T-helper 1 cell (primary cell): ENCODE data around the gene OR2Z1.

Source experiments
- DNase-seq, 5 donors: peaks; one replicate each; pipeline ENCODE4 v3.0.0-alpha.2; 2012 to 2020
- total RNA-seq, 4 donors: gene quantifications; one replicate each; lab custom pipeline; 2026; lab: John Stamatoyannopoulos, UW

Gene OR2Z1
- total RNA-seq: 0 reads per million in 4 donors

- no peak for DNase-seq
Observed at GRCh38 chr19:8721334-8721733, at the start of gene OR2Z1. TSS of gene OR2Z1 (plus strand) at chr19:8721634. CDS start at chr19:8731029, 9,395 bp downstream.

DNA sequence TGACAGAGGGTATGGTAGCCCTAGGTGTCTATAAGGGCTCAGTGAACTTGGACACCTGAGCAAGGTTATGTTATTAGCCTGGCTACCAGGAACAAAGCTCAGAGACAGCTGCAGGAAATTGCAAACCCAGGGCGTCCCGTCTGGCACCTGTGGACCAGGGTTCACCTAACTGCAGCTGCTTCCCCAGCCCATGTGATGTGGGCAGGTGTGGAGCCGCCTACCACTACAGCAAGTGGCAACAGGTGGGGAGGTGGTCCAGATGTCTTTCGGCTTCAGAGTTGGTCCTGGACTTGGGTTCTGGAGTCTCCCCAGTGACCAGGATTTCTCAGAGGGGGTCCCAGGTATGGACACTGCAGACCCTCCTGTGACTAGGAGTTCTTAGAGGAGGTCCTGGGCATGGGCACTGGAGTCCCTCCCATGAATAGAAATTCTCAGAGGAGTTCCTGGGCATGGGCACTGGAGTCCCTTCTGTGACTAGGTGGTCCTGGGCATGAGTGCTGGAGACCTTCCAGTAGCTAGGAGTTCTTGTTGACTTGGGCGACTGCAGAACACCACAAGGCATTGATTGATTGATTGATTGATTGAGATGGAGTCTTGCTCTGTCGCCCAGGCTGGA, 48.0 kb upstream of the OR2Z1 start:
- no peak for DNase-seq

DNA sequence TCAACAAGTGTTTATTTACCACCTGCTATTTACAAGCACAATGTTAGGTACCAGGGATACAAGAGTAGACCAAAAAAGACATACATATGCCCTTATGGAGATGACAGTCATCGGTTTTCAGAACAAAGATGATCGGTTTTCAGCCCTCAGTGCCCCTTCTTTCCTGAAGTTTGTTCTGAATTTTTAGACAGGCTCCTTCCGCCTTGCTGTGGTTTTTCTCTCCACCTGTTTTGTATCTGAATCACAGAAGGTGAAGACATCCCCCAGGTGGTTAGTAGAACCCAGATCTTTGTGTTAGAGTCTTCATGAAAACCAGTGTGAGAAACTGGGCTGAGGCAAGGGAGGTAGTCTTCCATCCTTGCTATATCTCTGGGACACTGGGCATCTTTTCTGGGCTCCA, 46.4 kb upstream of the OR2Z1 start:
- no peak for DNase-seq

DNA sequence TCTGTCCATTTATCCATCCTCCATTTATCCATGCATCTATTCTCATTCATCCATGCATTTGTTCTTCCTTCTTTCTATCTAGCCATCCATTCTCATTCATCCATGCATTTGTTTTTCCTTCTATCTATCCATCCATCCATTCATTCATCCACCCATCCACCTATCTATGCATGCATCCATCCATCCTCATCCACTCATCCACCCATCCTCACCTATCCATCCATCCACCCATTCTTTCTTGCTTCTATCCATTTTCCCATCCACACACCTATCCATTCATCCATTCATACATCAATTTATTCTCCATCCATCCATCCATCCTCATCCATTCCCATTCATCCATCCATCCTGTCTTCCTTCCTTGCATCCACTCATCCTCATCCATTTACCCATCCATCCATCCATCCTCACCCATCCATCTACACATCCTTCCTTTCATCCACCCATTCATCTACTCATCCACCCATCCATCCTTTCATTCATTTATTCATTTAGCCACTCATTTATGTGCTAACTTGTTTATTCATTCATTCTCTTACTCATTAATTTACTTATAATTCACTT, 43.1 kb upstream of the OR2Z1 start:
- no peak for DNase-seq

DNA sequence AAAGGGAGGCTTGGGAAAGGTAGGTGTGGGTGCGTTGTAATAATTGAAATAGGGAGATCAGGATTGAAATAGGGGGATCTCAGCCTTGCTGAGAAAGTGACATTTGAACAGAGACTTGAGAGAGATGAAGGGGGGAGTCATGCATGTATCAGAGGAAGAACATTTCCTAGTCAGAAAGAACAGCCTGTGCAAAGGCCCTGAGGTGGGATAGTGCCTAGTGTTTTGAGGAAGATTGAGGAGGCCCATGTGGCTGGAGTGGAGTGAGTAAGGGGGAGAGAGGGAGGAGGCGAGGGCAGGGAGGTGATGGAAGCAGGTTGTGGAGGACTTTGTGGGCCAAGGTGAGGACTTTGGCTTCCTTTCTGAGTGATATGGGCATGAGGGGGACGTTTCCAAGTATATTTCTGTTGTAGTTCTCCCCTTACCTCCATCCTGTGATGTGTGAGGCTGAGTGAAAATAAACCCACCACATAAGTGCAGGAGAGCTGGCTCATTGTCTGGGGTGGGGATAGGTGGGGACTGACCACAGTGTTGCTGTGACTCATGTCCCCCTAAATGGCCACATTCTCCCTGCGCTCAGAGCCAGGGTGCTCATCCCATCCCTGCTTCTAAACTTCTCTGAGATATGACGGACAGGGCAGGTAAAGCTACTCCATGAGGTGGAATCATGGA, 40.6 kb upstream of the OR2Z1 start:
- no peak for DNase-seq

DNA sequence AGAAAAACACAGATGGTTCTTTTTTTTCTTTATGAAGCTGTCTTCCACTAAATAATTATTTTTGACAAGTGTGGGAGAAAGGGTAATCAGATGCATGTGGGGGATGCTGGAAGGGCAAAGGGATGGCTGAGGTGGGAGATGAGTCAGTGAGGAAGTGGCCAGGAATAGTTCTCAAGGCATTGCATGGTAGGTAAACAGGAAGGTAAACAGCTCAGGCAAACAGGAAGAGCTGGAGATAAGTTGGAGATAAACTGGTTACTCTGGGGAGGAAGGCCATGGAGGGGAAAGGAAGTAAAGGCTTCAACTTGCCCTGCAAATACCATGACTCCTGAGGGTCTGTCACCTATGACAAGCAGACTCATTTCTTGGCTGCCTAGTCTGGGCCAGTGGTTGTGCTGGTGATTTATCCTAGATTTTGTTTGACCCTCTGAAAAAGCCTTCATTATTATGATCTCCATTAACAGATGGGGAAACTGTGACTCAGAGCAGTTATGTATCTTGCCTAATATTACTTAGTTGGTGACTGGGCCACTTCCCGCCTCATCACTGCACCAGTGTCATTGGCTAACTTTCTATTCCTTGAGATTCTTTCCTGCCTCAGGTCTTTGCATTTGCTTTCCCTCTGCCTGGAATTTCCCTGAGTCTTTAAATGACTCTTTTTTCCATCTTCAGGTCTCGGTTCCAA, 39.9 kb upstream of the OR2Z1 start:
- no peak for DNase-seq

- no peak for DNase-seq
Observed at GRCh38 chr19:8682472-8682871, 39.0 kb upstream of the OR2Z1 start.

DNA sequence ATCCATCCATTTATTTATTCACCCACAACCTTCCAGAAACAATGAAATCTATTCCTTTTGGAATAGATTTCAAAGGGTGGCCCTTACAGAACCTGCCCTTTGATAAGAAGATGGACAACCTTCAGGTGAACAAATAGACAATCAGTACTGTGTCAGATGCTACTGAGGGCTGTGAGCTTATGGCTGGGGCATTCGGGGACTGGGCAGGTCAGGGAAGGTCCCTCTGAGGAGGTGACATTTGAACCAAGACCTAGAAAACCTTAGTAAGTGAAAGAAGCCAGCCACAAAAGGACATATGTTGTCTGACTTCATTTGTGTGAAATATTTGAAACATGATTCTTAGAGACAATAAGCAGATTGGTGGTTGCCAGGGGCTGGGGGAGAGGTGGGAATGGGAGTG, 38.5 kb upstream of the OR2Z1 start:
- DNase-seq: no peak

GRCh38 chr19:8684001-8684902, 37.2 kb upstream of the OR2Z1 start:
- no peak for DNase-seq

DNA sequence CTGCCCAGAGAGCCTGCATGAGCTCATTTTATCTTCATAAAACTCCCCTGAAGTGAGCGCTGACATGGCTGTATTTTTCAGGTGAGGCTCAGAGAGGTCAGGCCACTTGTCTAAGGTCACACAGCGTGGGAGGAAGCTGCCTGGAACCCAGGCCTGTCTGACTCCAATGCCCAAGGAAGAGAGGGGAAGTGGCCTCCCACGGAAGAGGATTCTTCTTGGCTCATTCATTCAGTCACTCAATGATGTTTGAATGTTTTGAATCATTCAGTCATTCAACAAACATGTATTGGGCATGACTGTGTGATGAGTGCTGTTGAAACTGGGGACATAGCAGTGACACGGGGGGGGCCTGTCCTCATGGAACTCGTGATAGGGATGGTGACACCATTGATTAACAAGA, 34.9 kb upstream of the OR2Z1 start:
- DNase-seq: no peak

GRCh38 chr19:8688930-8689329, 32.5 kb upstream of the OR2Z1 start:
- no peak for DNase-seq

GRCh38 chr19:8690753-8691539, 30.5 kb upstream of the OR2Z1 start:
- DNase-seq: no peak

- DNase-seq: no peak
Observed at GRCh38 chr19:8695501-8695900, 25.9 kb upstream of the OR2Z1 start.

- DNase-seq: no peak
Observed at GRCh38 chr19:8695911-8696310, 25.5 kb upstream of the OR2Z1 start.

DNA sequence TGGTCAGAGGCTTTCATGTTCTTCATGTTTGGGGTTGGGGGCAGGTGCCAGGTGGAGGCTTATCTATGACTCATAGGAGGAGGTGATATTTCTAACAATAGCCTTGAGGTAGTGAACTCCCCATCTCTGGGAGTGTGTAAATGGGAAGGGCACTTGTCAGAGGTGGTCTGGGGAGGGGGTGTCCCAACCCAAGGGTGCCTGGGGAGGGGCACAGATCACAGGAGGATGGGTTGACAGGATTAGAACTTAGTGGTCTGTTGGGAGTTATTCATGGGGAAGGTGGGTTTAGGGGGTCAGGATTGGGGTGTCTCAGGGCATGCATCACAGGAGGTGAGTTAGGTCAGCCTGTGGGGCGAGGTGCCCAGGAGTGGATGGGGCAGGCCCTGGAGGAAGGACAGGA, 24.4 kb upstream of the OR2Z1 start:
- DNase-seq: no peak

DNA sequence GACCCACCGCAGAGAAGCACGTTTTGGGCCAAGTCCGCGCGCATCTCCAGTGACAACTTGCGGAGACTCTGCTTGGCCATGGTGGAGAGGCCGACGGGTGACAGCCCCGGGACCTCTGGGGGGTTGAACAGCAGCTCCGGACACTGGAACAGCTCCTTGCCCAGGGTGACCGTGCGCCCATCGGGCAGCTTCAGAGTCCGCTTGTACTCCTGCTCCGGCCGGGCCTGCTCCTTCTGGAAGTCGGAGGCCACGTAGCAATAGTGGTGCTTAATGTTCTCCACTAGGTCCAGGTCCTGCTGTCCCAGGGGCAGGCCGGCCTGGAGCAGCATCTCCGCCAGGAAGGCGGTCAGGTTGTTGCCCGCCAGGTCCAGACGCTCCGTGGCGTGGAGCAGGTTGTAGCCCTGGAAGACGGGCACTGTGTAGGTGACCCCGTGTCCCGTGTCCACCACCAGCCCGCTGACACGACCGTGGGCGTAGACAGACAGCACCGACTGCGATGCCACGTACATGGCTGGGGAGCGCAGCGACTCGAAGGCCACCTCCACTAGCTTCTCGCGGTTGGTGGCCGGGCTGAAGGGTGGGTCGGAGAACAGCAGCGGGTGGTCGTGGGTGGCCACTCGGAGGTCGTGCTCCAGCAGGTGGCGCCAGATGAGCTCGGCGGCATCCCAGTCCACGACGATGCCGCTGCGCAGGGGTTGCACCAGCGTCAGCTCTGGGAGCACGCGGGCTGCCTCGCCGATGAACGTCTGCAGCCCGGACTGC, 23.6 kb upstream of the OR2Z1 start:
- no peak for DNase-seq

GRCh38 chr19:8698433-8699063, 22.9 kb upstream of the OR2Z1 start, which contains the start of gene ACTL9:
TSS of gene ACTL9 (minus strand) at chr19:8698795. CDS start at chr19:8698701, 94 bp downstream.
- DNase-seq: no peak

DNA sequence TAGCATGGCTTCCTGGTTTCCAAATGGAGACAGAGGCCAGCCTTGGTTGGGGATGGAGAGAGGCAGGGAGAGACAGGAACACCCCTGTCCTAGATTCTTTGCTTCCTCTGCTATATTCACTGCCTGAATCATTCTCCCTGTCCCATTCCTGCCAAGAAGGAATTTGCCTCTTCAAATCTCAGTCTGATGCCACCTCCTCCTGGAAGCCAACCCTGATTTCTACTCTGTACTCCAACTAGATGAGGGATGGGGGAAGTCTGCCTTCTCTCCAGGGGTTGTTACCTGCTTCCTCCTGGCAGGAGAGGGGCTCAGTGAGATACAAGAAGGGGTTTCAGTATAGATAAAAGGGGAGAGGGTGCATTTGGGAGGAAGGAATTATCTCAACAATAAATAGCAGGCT, 21.5 kb upstream of the OR2Z1 start:
- DNase-seq: no peak

GRCh38 chr19:8700956-8701355, 20.5 kb upstream of the OR2Z1 start:
- DNase-seq: no peak

GRCh38 chr19:8702350-8702749, 19.1 kb upstream of the OR2Z1 start:
- DNase-seq: peak in 1 of 5 donors; percentile 65
